HG03045 (cell line): ENCODE results near the gene PLPPR3.

Experiments used
- ATAC-seq: cut with Tn5 transposase; IDR thresholded peaks from one replicate; pipeline ENCODE4 v1.9.1; 2021; ENCODE audit warnings: mild to moderate bottlenecking, moderate library complexity; ENCODE audit not compliant: unreplicated experiment

The PLPPR3 gene

GRCh38 chr19:778910-779653 is 42.7 kb downstream of the PLPPR3 start:
- no peak for ATAC-seq

- no peak for ATAC-seq
Measured at GRCh38 chr19:776549-776948, 45.2 kb downstream of the PLPPR3 start.

GRCh38 chr19:772730-773436 is 48.9 kb downstream of the PLPPR3 start:
- ATAC-seq: no peak

- ATAC-seq: no peak
Measured at GRCh38 chr19:772063-772462, 49.7 kb downstream of the PLPPR3 start.

GRCh38 chr19:771332-771785 is 50.4 kb downstream of the PLPPR3 start:
- ATAC-seq: no peak

- no peak for ATAC-seq
Measured at GRCh38 chr19:769616-770015, 52.1 kb downstream of the PLPPR3 start.

GRCh38 chr19:768424-768823 is 53.3 kb downstream of the PLPPR3 start:
- no peak for ATAC-seq

- no peak for ATAC-seq
Measured at GRCh38 chr19:765179-765738, 56.5 kb downstream of the PLPPR3 start.

- no peak for ATAC-seq
Measured at GRCh38 chr19:764301-764700, 57.5 kb downstream of the PLPPR3 start.

- ATAC-seq: no peak
Measured at GRCh38 chr19:763869-764268, 57.9 kb downstream of the PLPPR3 start.

- no peak for ATAC-seq
Measured at GRCh38 chr19:763181-763580, 58.6 kb downstream of the PLPPR3 start.
